ENCODE measurements around the gene RUVBL2. TPM values are rescaled to one million over a fixed set of nuclear protein-coding genes. Genes with fewer than 3 reads are reported as not detected.

The RUVBL2 gene
- total and polyA plus RNA-seq, 2 of the 4 experiments (the other 2 are of a cell fraction): 196 to 391 TPM

DNA sequence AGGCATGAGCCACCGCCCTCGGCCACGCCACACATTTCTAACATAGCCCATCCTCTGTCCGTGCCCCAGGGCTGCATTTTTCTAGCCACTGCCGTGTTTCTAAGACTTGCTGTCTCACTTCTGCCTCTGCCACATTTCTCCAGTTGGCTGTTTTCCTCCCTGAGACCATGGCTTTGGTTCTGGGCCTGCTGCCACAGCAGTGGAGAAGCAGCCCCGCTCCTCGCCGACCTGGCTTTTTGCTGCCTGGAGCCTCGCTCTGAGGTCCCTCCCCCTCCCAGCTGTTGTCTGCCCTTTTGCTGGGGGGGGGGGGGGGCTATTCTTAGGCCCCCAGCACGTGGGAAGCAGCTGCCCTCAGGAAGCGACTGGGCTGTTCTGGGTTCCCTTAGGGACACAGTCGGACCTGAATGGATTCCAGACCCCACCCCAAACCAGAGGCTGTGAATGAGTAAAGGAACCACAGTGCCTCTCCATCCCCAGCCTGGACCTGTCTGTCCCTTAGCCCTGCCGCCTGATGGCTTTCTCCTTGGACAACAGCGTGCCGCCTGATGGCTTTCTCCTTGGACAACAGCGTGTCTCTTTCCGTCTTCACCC is 3.9 kb upstream of the RUVBL2 start:
- H3K9me3 ChIP-seq (ENCODE audit: control insufficient read depth, insufficient read depth, low read length): no peaks in the 10 kb centered on the region
- H2AFZ ChIP-seq (replicated peaks; ENCODE audit: low read length, poor library complexity): no peak overlapping the region
- no peak overlapping the region for H2BK5ac ChIP-seq (ENCODE audit: low read depth, low read length, poor library complexity, severe bottlenecking)
- no peak overlapping the region for H2BK120ac ChIP-seq (ENCODE audit: low read depth, low read length)
- DNase-seq (no peak), ATAC-seq (ENCODE audit: low read depth) (no peak)
- no peak overlapping the region for H2AK5ac ChIP-seq (ENCODE audit: low read depth, low read length)
- H3K56ac ChIP-seq (ENCODE audit: extremely low read depth, insufficient read depth, low read length): no peak overlapping the region
- intact Hi-C loops (cut with micrococcal nuclease): loop anchor here (5.0 to 10.0 kb wide), 3 partner anchors 68 to 215 kb away; partner anchors contain the start of genes CGB7 and KCNA7
- H2AK9ac ChIP-seq (replicated peaks; ENCODE audit: low read depth, low read length, poor library complexity): no peak overlapping the region
- dilution Hi-C loops (cut with HindIII; ENCODE audit: low sequenced_read_pairs, unreplicated experiment): no loop called here
- H3K23ac ChIP-seq (ENCODE audit: low read depth, low read length): no peak overlapping the region
- H3K9ac ChIP-seq (ENCODE audit: low read depth, low read length): no peak overlapping the region
- H2BK15ac ChIP-seq (ENCODE audit: low read depth, low read length): no peak overlapping the region
- H3K4me2 ChIP-seq (ENCODE audit: low read depth, low read length): no peak overlapping the region
- TF ChIP-seq MXI1 (IDR thresholded peaks at IDR 0.05; ENCODE audit: borderline replicate concordance, low read depth, low read length): no peak
- TF ChIP-seq, protein P1, sequence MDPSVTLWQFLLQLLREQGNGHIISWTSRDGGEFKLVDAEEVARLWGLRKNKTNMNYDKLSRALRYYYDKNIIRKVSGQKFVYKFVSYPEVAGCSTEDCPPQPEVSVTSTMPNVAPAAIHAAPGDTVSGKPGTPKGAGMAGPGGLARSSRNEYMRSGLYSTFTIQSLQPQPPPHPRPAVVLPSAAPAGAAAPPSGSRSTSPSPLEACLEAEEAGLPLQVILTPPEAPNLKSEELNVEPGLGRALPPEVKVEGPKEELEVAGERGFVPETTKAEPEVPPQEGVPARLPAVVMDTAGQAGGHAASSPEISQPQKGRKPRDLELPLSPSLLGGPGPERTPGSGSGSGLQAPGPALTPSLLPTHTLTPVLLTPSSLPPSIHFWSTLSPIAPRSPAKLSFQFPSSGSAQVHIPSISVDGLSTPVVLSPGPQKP (IDR thresholded peaks at IDR 0.05; ENCODE audit: borderline replicate concordance, low read depth, low read length): no peak
- TF ChIP-seq, protein P2, sequence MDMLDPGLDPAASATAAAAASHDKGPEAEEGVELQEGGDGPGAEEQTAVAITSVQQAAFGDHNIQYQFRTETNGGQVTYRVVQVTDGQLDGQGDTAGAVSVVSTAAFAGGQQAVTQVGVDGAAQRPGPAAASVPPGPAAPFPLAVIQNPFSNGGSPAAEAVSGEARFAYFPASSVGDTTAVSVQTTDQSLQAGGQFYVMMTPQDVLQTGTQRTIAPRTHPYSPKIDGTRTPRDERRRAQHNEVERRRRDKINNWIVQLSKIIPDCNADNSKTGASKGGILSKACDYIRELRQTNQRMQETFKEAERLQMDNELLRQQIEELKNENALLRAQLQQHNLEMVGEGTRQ (IDR thresholded peaks at IDR 0.05; ENCODE audit: low read depth, low read length): no peak
- no peak for TF ChIP-seq MAFK (IDR thresholded peaks at IDR 0.05; ENCODE audit: low read depth, low read length)
- TF ChIP-seq SMC3 (IDR thresholded peaks at IDR 0.05; ENCODE audit: low read depth, low read length): no peak
- TF ChIP-seq POLR2A (IDR thresholded peaks at IDR 0.05; ENCODE audit: low read depth, low read length): no peak
- no peak for TF ChIP-seq NFE2L2 (IDR thresholded peaks at IDR 0.05; ENCODE audit: low read depth, low read length)
- TF ChIP-seq RFX5 (IDR thresholded peaks at IDR 0.05; ENCODE audit: low read depth, low read length): no peak
- TF ChIP-seq CHD1 (IDR thresholded peaks at IDR 0.05; ENCODE audit: low read depth, low read length): no peak
- TF ChIP-seq RCOR1 (IDR thresholded peaks at IDR 0.05; ENCODE audit: insufficient replicate concordance, low read length): no peak
- TF ChIP-seq, protein P3, sequence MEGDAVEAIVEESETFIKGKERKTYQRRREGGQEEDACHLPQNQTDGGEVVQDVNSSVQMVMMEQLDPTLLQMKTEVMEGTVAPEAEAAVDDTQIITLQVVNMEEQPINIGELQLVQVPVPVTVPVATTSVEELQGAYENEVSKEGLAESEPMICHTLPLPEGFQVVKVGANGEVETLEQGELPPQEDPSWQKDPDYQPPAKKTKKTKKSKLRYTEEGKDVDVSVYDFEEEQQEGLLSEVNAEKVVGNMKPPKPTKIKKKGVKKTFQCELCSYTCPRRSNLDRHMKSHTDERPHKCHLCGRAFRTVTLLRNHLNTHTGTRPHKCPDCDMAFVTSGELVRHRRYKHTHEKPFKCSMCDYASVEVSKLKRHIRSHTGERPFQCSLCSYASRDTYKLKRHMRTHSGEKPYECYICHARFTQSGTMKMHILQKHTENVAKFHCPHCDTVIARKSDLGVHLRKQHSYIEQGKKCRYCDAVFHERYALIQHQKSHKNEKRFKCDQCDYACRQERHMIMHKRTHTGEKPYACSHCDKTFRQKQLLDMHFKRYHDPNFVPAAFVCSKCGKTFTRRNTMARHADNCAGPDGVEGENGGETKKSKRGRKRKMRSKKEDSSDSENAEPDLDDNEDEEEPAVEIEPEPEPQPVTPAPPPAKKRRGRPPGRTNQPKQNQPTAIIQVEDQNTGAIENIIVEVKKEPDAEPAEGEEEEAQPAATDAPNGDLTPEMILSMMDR (conservative IDR thresholded peaks at IDR 0.05; ENCODE audit: low read depth, low read length): no peak
- no peak for TF ChIP-seq FOS (IDR thresholded peaks at IDR 0.05; ENCODE audit: low read depth, low read length)
- no peak for TF ChIP-seq MAZ (IDR thresholded peaks at IDR 0.05; ENCODE audit: borderline replicate concordance, low read depth, low read length)
- no peak for TF ChIP-seq BHLHE40 (IDR thresholded peaks at IDR 0.05; ENCODE audit: low read depth, low read length)
- TF ChIP-seq RAD21 (IDR thresholded peaks at IDR 0.05; ENCODE audit: low read length): no peak
- no peak overlapping the region for H4K5ac ChIP-seq (ENCODE audit: low read depth, low read length)
- ChIA-PET CTCF (interaction anchor here (1.0 kb wide), 1 partner anchor 10 kb away, joined by 4 read pairs; no protein-coding TSS in a partner anchor), POLR2A (ENCODE audit: unreplicated experiment) (no interaction called here)
- H3K27ac ChIP-seq (ENCODE audit: insufficient read depth, low read length): no peak overlapping the region
- H4K8ac ChIP-seq (ENCODE audit: low read depth in 2 of 2, low read length in 2 of 2): no peak overlapping the region
- H3K4me1 ChIP-seq (ENCODE audit: control insufficient read depth, insufficient read depth, low read length): peaks cover 11% of the 10 kb centered on the region
- no TSS peak for BruUV-seq (replicated peaks)
- H4K20me1 ChIP-seq (ENCODE audit: insufficient read depth, low read length): peaks cover 28% of the 10 kb centered on the region
- H3K14ac ChIP-seq (replicated peaks; ENCODE audit: low read depth, low read length): no peak overlapping the region
- H3K36me3 ChIP-seq (ENCODE audit: control insufficient read depth, insufficient read depth, low read length): peaks cover 42% of the 10 kb centered on the region
- 86% methylated on average over 6 of the region's 17 CpGs; no CpG with 5 or more reads in 1 of the 2 experiments for WGBS, 2 experiments (ENCODE audit: extremely low coverage in 2 of 2, insufficient read length in 1 of 2)
- H3K4ac ChIP-seq (ENCODE audit: low read depth, low read length): no peak overlapping the region
- no peak overlapping the region for H4K91ac ChIP-seq (ENCODE audit: insufficient read depth, low read depth, low read length)
- H3K18ac ChIP-seq (ENCODE audit: low read depth, low read length): no peak overlapping the region
- H3K9me1 ChIP-seq (ENCODE audit: insufficient read depth, low read length): peaks cover 13% of the 10 kb centered on the region
- H3K4me3 ChIP-seq (ENCODE audit: insufficient read depth, low read depth, low read length): no peak overlapping the region
- no peak overlapping the region for H2BK20ac ChIP-seq (ENCODE audit: low read depth, low read length)
- H3K27me3 ChIP-seq (ENCODE audit: control insufficient read depth, insufficient read depth, low read length): no peaks in the 10 kb centered on the region
- peaks cover 24 to 78% of the 10 kb centered on the region in 2 experiments for H3K79me1 ChIP-seq (ENCODE audit: low read depth in 1 of 2, low read length in 2 of 2)
- in situ Hi-C loops (cut with MboI; ENCODE audit: low sequenced_read_pairs): no loop called here

Data from IMR-90 (cell line).